Keratinocyte (primary cell): Measurements from ENCODE around the gene ABI2. TPM values are rescaled to one million over a fixed set of nuclear protein-coding genes. Genes with fewer than 3 reads are reported as not detected.

Experiments
- DNase-seq: peaks from one replicate; pipeline ENCODE4 v3.0.0-alpha.2; 2011; ENCODE audit warnings: low read depth, missing footprints, low spot score
- FAIRE-seq: peaks from 2 replicates; lab custom pipeline; 2011; peaks lifted over from hg19 to GRCh38; lab: Jason Lieb, UNC
- H2AFZ ChIP-seq: 2 replicates; pipeline ENCODE4 v1.6.0; 2012; ENCODE audit warnings: low read length, control low read depth, inconsistent platforms; ENCODE audit not compliant: control insufficient read depth
- H3K27ac ChIP-seq: 2 replicates; pipeline ENCODE4 v1.5.1; 2011; ENCODE audit warnings: low read length; ENCODE audit not compliant: control insufficient read depth, insufficient read depth
- H3K27me3 ChIP-seq: 3 replicates; pipeline ENCODE4 v1.6.0; 2011; ENCODE audit warnings: low read length; ENCODE audit not compliant: control insufficient read depth, insufficient read depth; ENCODE audit errors: extremely low read depth
- H3K36me3 ChIP-seq, 2 experiments: 2 replicates in 1 of 2; 3 replicates in 1 of 2; pipeline ENCODE4 v1.5.1; 2011; ENCODE audit warnings: low read length in 2 of 2, mild to moderate bottlenecking in 1 of 2; ENCODE audit not compliant: control insufficient read depth in 2 of 2, insufficient read depth in 2 of 2; ENCODE audit errors: extremely low read depth in 1 of 2
- H3K4me1 ChIP-seq: 3 replicates; pipeline ENCODE4 v1.5.1; 2011; ENCODE audit warnings: low read length; ENCODE audit not compliant: control insufficient read depth, insufficient read depth; ENCODE audit errors: extremely low read depth
- H3K4me2 ChIP-seq: 3 replicates; pipeline ENCODE4 v1.6.0; 2011; ENCODE audit warnings: low read depth, low read length; ENCODE audit not compliant: control insufficient read depth, insufficient read depth; ENCODE audit errors: extremely low read depth
- H3K4me3 ChIP-seq, 3 experiments: fragments of 200-600 bp in 1 of 3; sonication (generic) in 1 of 3; 2 replicates in 2 of 3; 3 replicates in 1 of 3; pipeline ENCODE4 v1.5.1; 2011 to 2016; ENCODE audit warnings: low read length in 3 of 3, mild to moderate bottlenecking in 3 of 3, control low read depth in 2 of 3, inconsistent platforms in 1 of 3, low read depth in 1 of 3, mixed read lengths in 1 of 3, mixed run types in 1 of 3, moderate library complexity in 1 of 3; ENCODE audit not compliant: control insufficient read depth in 2 of 3, insufficient read depth in 2 of 3; ENCODE audit errors: extremely low read depth in 1 of 3
- H3K79me2 ChIP-seq: 2 replicates; pipeline ENCODE4 v1.6.0; 2012; ENCODE audit warnings: low read length; ENCODE audit not compliant: control insufficient read depth, insufficient read depth
- H3K9ac ChIP-seq: 3 replicates; pipeline ENCODE4 v1.6.0; 2011; ENCODE audit warnings: low read length; ENCODE audit not compliant: control insufficient read depth, insufficient read depth; ENCODE audit errors: extremely low read depth
- H3K9me1 ChIP-seq: 3 replicates; pipeline ENCODE4 v1.6.0; 2011; ENCODE audit warnings: low read length; ENCODE audit not compliant: control insufficient read depth, insufficient read depth; ENCODE audit errors: extremely low read depth
- H3K9me3 ChIP-seq: 2 replicates; pipeline ENCODE4 v1.5.1; 2012; ENCODE audit warnings: low read depth, low read length; ENCODE audit not compliant: control insufficient read depth
- H4K20me1 ChIP-seq: 3 replicates; pipeline ENCODE4 v1.6.0; 2011; ENCODE audit warnings: low read length; ENCODE audit not compliant: control insufficient read depth, insufficient read depth; ENCODE audit errors: extremely low read depth
- CTCF ChIP-seq, 3 experiments: IDR thresholded peaks in 1 of 3; conservative IDR thresholded peaks in 1 of 3; optimal IDR thresholded peaks in 1 of 3; 2 replicates in 2 of 3; 3 replicates in 1 of 3; pipeline versions ENCODE3 to v1.5.1; 2011; ENCODE audit warnings: low read length in 3 of 3, mild to moderate bottlenecking in 3 of 3, moderate library complexity in 2 of 3, control low read depth in 1 of 3, inconsistent platforms in 1 of 3; ENCODE audit not compliant: insufficient read depth in 2 of 3; ENCODE audit errors: extremely low read depth in 1 of 3
- EZH2 ChIP-seq: IDR thresholded peaks from one replicate; pipeline ENCODE4 v1.6.1; 2012; ENCODE audit warnings: inconsistent platforms, mild to moderate bottlenecking, low read length, moderate library complexity
- dilution Hi-C: fragments of 300-500 bp; cut with MboI; formaldehyde crosslinking; loops from one replicate; pipeline ENCODE4 v1.7.0; 2020; ENCODE audit warnings: low sequenced_read_pairs; ENCODE audit not compliant: extremely low pct_ligation_motif_present
- polyA plus RNA-seq, 5 experiments: library from polyadenylated mRNA; depleted of rRNA in 3 of 5; stranded (reverse) in 3 of 5; stranded (forward) in 1 of 5; unstranded in 1 of 5; fragments of >200 nt; gene quantifications; 1 replicate in 1 of 5; 2 replicates in 3 of 5; 3 replicates in 1 of 5; pipeline versions ENCODE4 v1.2.1 to v1.2.3, GENCODE V29; 2011 to 2012; ENCODE audit warnings: missing spikeins in 2 of 5, low read depth in 1 of 5, low replicate concordance in 1 of 5

ABI2 gene
- polyA plus RNA-seq, 1 donor (not counting 4 experiments of a cell fraction or from before 2014, with no cell fraction given) = 12.9 TPM

- dilution Hi-C loops = no loop called here
- Histone ChIP-seq H3K4me3 (no peak overlapping the region), H3K4me1 (peaks cover 7% of the 10 kb centered on the region), H3K79me2 (no peaks in the 10 kb centered on the region), H3K4me2 (no peak overlapping the region), H3K9me3 (no peaks in the 10 kb centered on the region), H2AFZ (no peak overlapping the region), H3K9me1 (no peaks in the 10 kb centered on the region), H3K27me3 (no peaks in the 10 kb centered on the region), H3K27ac (no peak overlapping the region), H3K36me3 (peaks cover 3 to 9% of the 10 kb centered on the region in 2 experiments), H3K9ac (no peak overlapping the region), H4K20me1 (no peaks in the 10 kb centered on the region)
- DNase-seq (no peak), FAIRE-seq (no peak)
- TF ChIP-seq CTCF (optimal IDR thresholded peaks at IDR 0.05 in 1 of 3, IDR thresholded peaks at IDR 0.05 in 1 of 3, conservative IDR thresholded peaks at IDR 0.05 in 1 of 3; ENCODE audit: extremely low read depth in 1 of 3, insufficient read depth in 2 of 3, low read length in 3 of 3) (no peak), EZH2 (no peak)
Measured at GRCh38 chr2:203446780-203447179, 118.6 kb downstream of the ABI2 start.

- Histone ChIP-seq H4K20me1 (no peaks in the 10 kb centered on the region), H3K9me1 (no peaks in the 10 kb centered on the region), H2AFZ (no peak overlapping the region), H3K9me3 (no peaks in the 10 kb centered on the region), H3K27ac (no peak overlapping the region), H3K79me2 (no peaks in the 10 kb centered on the region), H3K36me3 (peaks cover 2 to 9% of the 10 kb centered on the region in 2 experiments), H3K4me2 (no peak overlapping the region), H3K27me3 (no peaks in the 10 kb centered on the region), H3K9ac (no peak overlapping the region), H3K4me1 (peaks cover 7% of the 10 kb centered on the region), H3K4me3 (no peak overlapping the region)
- dilution Hi-C loops = no loop called here
- no peak for TF ChIP-seq CTCF (optimal IDR thresholded peaks at IDR 0.05 in 1 of 3, IDR thresholded peaks at IDR 0.05 in 1 of 3, conservative IDR thresholded peaks at IDR 0.05 in 1 of 3; ENCODE audit: extremely low read depth in 1 of 3, insufficient read depth in 2 of 3, low read length in 3 of 3)
- no peak for TF ChIP-seq EZH2
- no peak for FAIRE-seq
- no peak for DNase-seq
Measured at GRCh38 chr2:203450561-203450960, 122.4 kb downstream of the ABI2 start.
